ENCODE results near the gene GPR160. TPM values are rescaled to one million over a fixed set of nuclear protein-coding genes. Genes with fewer than 3 reads are reported as not detected.

GPR160 gene
- polyA plus RNA-seq, 1 donor from 2014 or later = 4.0 TPM

GRCh38 chr3:170081079-170081741 lies 43.4 kb downstream of the GPR160 start:
- Histone ChIP-seq H3K27me3 (ENCODE audit: insufficient read depth, low read depth, low read length) (no peaks in the 10 kb centered on the region), H2AFZ (ENCODE audit: low read depth, low read length) (no peak overlapping the region), H3F3A (ENCODE audit: insufficient read depth, low read length, poor library complexity, severe bottlenecking) (no peaks in the 10 kb centered on the region), H3K9me3 (ENCODE audit: low read length) (no peaks in the 10 kb centered on the region), H3K36me3 (ENCODE audit: insufficient read depth, low read length) (no peaks in the 10 kb centered on the region), H3K4me3 (ENCODE audit: low read length) (no peak overlapping the region), H4K20me1 (ENCODE audit: insufficient read depth) (no peaks in the 10 kb centered on the region), H3K4me2 (ENCODE audit: low read length) (no peak overlapping the region), H3K9me2 (ENCODE audit: insufficient read depth, low read length) (no peaks in the 10 kb centered on the region), H3K9ac (ENCODE audit: low read length) (no peak overlapping the region), H3K79me2 (replicated peaks; ENCODE audit: insufficient read depth, low read length) (no peaks in the 10 kb centered on the region), H3K27ac (ENCODE audit: low read length) (no peak overlapping the region)
- TF ChIP-seq, protein P1, sequence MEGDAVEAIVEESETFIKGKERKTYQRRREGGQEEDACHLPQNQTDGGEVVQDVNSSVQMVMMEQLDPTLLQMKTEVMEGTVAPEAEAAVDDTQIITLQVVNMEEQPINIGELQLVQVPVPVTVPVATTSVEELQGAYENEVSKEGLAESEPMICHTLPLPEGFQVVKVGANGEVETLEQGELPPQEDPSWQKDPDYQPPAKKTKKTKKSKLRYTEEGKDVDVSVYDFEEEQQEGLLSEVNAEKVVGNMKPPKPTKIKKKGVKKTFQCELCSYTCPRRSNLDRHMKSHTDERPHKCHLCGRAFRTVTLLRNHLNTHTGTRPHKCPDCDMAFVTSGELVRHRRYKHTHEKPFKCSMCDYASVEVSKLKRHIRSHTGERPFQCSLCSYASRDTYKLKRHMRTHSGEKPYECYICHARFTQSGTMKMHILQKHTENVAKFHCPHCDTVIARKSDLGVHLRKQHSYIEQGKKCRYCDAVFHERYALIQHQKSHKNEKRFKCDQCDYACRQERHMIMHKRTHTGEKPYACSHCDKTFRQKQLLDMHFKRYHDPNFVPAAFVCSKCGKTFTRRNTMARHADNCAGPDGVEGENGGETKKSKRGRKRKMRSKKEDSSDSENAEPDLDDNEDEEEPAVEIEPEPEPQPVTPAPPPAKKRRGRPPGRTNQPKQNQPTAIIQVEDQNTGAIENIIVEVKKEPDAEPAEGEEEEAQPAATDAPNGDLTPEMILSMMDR (IDR thresholded peaks at IDR 0.05; ENCODE audit: poor library complexity, severe bottlenecking) = no peak
- TF ChIP-seq EP300 (conservative IDR thresholded peaks at IDR 0.05; ENCODE audit: poor library complexity, severe bottlenecking) (no peak), SMC3 (conservative IDR thresholded peaks at IDR 0.05; ENCODE audit: poor library complexity) (no peak), POLR2AphosphoS5 (IDR thresholded peaks at IDR 0.05) (no peak), TAF1 (IDR thresholded peaks at IDR 0.05; ENCODE audit: low read depth) (no peak), EZH2 (IDR thresholded peaks at IDR 0.05; ENCODE audit: borderline replicate concordance, insufficient read depth, low read length, poor library complexity, severe bottlenecking) (no peak), RAD21 (conservative IDR thresholded peaks at IDR 0.05) (no peak), MXI1 (conservative IDR thresholded peaks at IDR 0.05; ENCODE audit: poor library complexity, severe bottlenecking) (no peak)
- TF ChIP-seq, protein P2, sequence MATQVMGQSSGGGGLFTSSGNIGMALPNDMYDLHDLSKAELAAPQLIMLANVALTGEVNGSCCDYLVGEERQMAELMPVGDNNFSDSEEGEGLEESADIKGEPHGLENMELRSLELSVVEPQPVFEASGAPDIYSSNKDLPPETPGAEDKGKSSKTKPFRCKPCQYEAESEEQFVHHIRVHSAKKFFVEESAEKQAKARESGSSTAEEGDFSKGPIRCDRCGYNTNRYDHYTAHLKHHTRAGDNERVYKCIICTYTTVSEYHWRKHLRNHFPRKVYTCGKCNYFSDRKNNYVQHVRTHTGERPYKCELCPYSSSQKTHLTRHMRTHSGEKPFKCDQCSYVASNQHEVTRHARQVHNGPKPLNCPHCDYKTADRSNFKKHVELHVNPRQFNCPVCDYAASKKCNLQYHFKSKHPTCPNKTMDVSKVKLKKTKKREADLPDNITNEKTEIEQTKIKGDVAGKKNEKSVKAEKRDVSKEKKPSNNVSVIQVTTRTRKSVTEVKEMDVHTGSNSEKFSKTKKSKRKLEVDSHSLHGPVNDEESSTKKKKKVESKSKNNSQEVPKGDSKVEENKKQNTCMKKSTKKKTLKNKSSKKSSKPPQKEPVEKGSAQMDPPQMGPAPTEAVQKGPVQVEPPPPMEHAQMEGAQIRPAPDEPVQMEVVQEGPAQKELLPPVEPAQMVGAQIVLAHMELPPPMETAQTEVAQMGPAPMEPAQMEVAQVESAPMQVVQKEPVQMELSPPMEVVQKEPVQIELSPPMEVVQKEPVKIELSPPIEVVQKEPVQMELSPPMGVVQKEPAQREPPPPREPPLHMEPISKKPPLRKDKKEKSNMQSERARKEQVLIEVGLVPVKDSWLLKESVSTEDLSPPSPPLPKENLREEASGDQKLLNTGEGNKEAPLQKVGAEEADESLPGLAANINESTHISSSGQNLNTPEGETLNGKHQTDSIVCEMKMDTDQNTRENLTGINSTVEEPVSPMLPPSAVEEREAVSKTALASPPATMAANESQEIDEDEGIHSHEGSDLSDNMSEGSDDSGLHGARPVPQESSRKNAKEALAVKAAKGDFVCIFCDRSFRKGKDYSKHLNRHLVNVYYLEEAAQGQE (IDR thresholded peaks at IDR 0.05; ENCODE audit: borderline replicate concordance) = no peak

DNA sequence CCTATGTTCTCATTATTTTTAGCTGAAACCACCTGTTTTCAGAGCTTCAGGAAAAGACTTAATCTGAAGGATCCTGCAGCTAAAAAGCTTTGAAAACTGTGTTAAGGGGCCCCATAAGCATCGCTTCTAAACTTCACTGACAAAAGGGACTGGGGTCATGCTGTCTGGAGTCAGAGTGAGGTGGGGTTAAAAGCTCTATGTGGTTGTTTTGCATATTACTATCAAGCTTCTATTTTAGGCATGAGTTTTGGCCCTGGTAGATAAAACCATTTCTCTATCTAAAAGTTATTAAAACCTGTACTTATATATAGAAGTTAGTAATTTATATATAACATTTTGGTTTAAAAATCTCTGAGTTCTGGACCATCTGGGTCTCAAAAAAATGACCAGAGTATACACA lies 45.5 kb downstream of the GPR160 start:
- Histone ChIP-seq H3K36me3 (ENCODE audit: insufficient read depth, low read length) (no peaks in the 10 kb centered on the region), H3K9ac (ENCODE audit: low read length) (no peak overlapping the region), H4K20me1 (ENCODE audit: insufficient read depth) (no peaks in the 10 kb centered on the region), H3K9me2 (ENCODE audit: insufficient read depth, low read length) (no peaks in the 10 kb centered on the region), H3K27ac (ENCODE audit: low read length) (no peak overlapping the region), H3K4me2 (ENCODE audit: low read length) (no peak overlapping the region), H3K4me3 (ENCODE audit: low read length) (no peak overlapping the region), H3K27me3 (ENCODE audit: insufficient read depth, low read depth, low read length) (no peaks in the 10 kb centered on the region), H3F3A (ENCODE audit: insufficient read depth, low read length, poor library complexity, severe bottlenecking) (no peaks in the 10 kb centered on the region), H3K79me2 (replicated peaks; ENCODE audit: insufficient read depth, low read length) (no peaks in the 10 kb centered on the region), H3K9me3 (ENCODE audit: low read length) (no peaks in the 10 kb centered on the region), H2AFZ (ENCODE audit: low read depth, low read length) (no peak overlapping the region)
- TF ChIP-seq RAD21 (conservative IDR thresholded peaks at IDR 0.05) (no peak), MXI1 (conservative IDR thresholded peaks at IDR 0.05; ENCODE audit: poor library complexity, severe bottlenecking) (no peak)
